ENCODE results near the gene ZNF445.
"Not testable (repeated sequence)": the region's sequence is repeated elsewhere in the genome, so short reads cannot be mapped to it uniquely, and the experiment has no call there.

Gene ZNF445

GRCh38 chr3:44477312-44478030, at the start of gene ZNF445:
ZNF445 (minus strand) TSS chr3:44477670; CDS start chr3:44455549, 22,121 bp downstream.
- peak within 1 kb of the TSS; percentile 92 for H3K27ac Mint-ChIP-seq
- DNase-seq (ENCODE audit: low spot score), result peak; percentile 81
- no peaks in the 10 kb centered on the region for H3K27me3 Mint-ChIP-seq (ENCODE audit: low read depth)
- peaks cover 6% of the 10 kb centered on the region for H3K36me3 Mint-ChIP-seq (ENCODE audit: low read depth)
- peaks cover 18% of the 10 kb centered on the region for H3K4me1 Mint-ChIP-seq (ENCODE audit: low read depth)
- H3K4me3 Mint-ChIP-seq, result peak within 1 kb of the TSS; percentile 97
- H3K9me3 Mint-ChIP-seq, result no peaks in the 10 kb centered on the region

DNA sequence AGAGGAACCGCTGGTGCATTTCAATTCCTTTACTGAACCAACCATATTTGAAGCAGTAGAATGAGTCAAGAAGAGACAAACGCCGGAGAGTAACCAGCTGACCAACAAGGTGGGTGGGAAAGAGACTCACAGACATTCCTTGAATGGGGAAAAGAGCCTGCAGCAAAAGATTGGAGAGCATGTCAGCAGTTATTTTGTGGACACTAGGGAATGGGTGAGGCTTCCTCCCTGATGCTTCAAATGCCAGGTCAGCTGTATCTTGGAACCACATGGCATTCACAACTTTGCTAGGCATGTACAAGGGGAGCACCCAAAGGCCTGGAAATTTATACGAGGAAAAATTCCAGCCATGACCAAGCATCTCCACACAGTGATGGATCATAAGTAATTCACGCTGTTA, 47.6 kb upstream of the ZNF445 start:
- DNase-seq (ENCODE audit: low spot score), result no peak
- H3K27me3 Mint-ChIP-seq (ENCODE audit: low read depth), result peaks cover 10% of the 10 kb centered on the region
- H3K36me3 Mint-ChIP-seq (ENCODE audit: low read depth), result no peaks in the 10 kb centered on the region
- H3K27ac Mint-ChIP-seq, result no peak overlapping the region
- H3K4me3 Mint-ChIP-seq, result no peak overlapping the region
- no peaks in the 10 kb centered on the region for H3K4me1 Mint-ChIP-seq (ENCODE audit: low read depth)
- H3K9me3 Mint-ChIP-seq, result no peaks in the 10 kb centered on the region

GRCh38 chr3:44522494-44522933, 45.0 kb upstream of the ZNF445 start:
- H3K4me3 Mint-ChIP-seq, result no peak overlapping the region
- H3K36me3 Mint-ChIP-seq (ENCODE audit: low read depth), result no peaks in the 10 kb centered on the region
- H3K27me3 Mint-ChIP-seq (ENCODE audit: low read depth), result peaks cover 18% of the 10 kb centered on the region
- peaks cover 5% of the 10 kb centered on the region for H3K4me1 Mint-ChIP-seq (ENCODE audit: low read depth)
- no peak for DNase-seq (ENCODE audit: low spot score)
- no peak overlapping the region for H3K27ac Mint-ChIP-seq
- H3K9me3 Mint-ChIP-seq, result no peaks in the 10 kb centered on the region

- Mint-ChIP-seq H3K4me1 (ENCODE audit: low read depth) (peaks cover 5% of the 10 kb centered on the region), H3K36me3 (ENCODE audit: low read depth) (no peaks in the 10 kb centered on the region), H3K27ac (no peak overlapping the region), H3K27me3 (ENCODE audit: low read depth) (peaks cover 16% of the 10 kb centered on the region), H3K9me3 (no peaks in the 10 kb centered on the region), H3K4me3 (no peak overlapping the region)
- no peak for DNase-seq (ENCODE audit: low spot score)
These were observed 44.3 kb upstream of the ZNF445 start for GRCh38 chr3:44521721-44522120.

- H3K27me3 Mint-ChIP-seq (ENCODE audit: low read depth), result peaks cover 15% of the 10 kb centered on the region
- DNase-seq (ENCODE audit: low spot score), result no peak
- H3K36me3 Mint-ChIP-seq (ENCODE audit: low read depth), result no peaks in the 10 kb centered on the region
- H3K4me3 Mint-ChIP-seq, result no peak overlapping the region
- no peaks in the 10 kb centered on the region for H3K9me3 Mint-ChIP-seq
- H3K27ac Mint-ChIP-seq, result no peak overlapping the region
- H3K4me1 Mint-ChIP-seq (ENCODE audit: low read depth), result peaks cover 5% of the 10 kb centered on the region
These were observed 41.3 kb upstream of the ZNF445 start for GRCh38 chr3:44518782-44519156.

GRCh38 chr3:44516230-44516629, 38.8 kb upstream of the ZNF445 start:
- Mint-ChIP-seq H3K9me3 (no peaks in the 10 kb centered on the region), H3K4me1 (ENCODE audit: low read depth) (peaks cover 12% of the 10 kb centered on the region), H3K36me3 (ENCODE audit: low read depth) (no peaks in the 10 kb centered on the region), H3K4me3 (no peak overlapping the region), H3K27ac (no peak overlapping the region), H3K27me3 (ENCODE audit: low read depth) (peaks cover 11% of the 10 kb centered on the region)
- DNase-seq (ENCODE audit: low spot score), result no peak

GRCh38 chr3:44513513-44513912, 36.0 kb upstream of the ZNF445 start:
- Mint-ChIP-seq H3K9me3 (no peaks in the 10 kb centered on the region), H3K36me3 (ENCODE audit: low read depth) (peaks cover 9% of the 10 kb centered on the region), H3K27ac (no peak overlapping the region), H3K27me3 (ENCODE audit: low read depth) (peaks cover 4% of the 10 kb centered on the region), H3K4me1 (ENCODE audit: low read depth) (peaks cover 22% of the 10 kb centered on the region), H3K4me3 (no peak overlapping the region)
- DNase-seq (ENCODE audit: low spot score), result no peak

- Mint-ChIP-seq H3K4me3 (peak overlapping the region; percentile 94), H3K36me3 (ENCODE audit: low read depth) (peaks cover 29% of the 10 kb centered on the region), H3K4me1 (ENCODE audit: low read depth) (peaks cover 20% of the 10 kb centered on the region), H3K9me3 (peaks cover 11% of the 10 kb centered on the region), H3K27ac (peak overlapping the region; percentile 93), H3K27me3 (ENCODE audit: low read depth) (peaks cover 2% of the 10 kb centered on the region)
- no peak for DNase-seq (ENCODE audit: low spot score)
These were observed 33.7 kb upstream of the ZNF445 start for GRCh38 chr3:44511238-44511566.

DNA sequence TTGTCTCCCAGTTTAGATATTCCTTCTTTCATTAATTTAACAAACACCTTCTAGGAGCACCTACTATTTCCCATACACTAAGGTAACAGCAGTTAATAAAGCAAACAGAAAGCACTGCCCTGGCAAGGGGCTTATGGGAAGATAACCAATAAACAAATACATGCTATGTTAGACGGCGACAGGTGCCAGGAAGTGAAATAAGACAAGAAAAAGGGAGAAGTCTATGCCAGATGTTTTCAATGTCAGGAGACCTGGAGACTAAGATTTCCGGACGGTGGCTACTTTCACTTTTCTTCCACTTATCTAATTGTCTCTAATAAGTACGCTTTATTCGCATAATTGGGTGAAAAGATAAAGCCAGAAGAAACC, 32.5 kb upstream of the ZNF445 start:
- Mint-ChIP-seq H3K4me1 (ENCODE audit: low read depth) (peaks cover 20% of the 10 kb centered on the region), H3K27me3 (ENCODE audit: low read depth) (no peaks in the 10 kb centered on the region), H3K9me3 (peaks cover 23% of the 10 kb centered on the region), H3K27ac (peak overlapping the region; percentile 89), H3K4me3 (peak overlapping the region; percentile 94), H3K36me3 (ENCODE audit: low read depth) (peaks cover 41% of the 10 kb centered on the region)
- no peak for DNase-seq (ENCODE audit: low spot score)

GRCh38 chr3:44509393-44509921, 32.0 kb upstream of the ZNF445 start:
- peaks cover 20% of the 10 kb centered on the region for H3K4me1 Mint-ChIP-seq (ENCODE audit: low read depth)
- no peaks in the 10 kb centered on the region for H3K27me3 Mint-ChIP-seq (ENCODE audit: low read depth)
- peak overlapping the region; percentile 89 for H3K27ac Mint-ChIP-seq
- H3K4me3 Mint-ChIP-seq, result peak overlapping the region; percentile 94
- H3K9me3 Mint-ChIP-seq, result peaks cover 24% of the 10 kb centered on the region
- peak; percentile 5 for DNase-seq (ENCODE audit: low spot score)
- peaks cover 42% of the 10 kb centered on the region for H3K36me3 Mint-ChIP-seq (ENCODE audit: low read depth)

GRCh38 chr3:44506961-44507360, 29.5 kb upstream of the ZNF445 start:
- Mint-ChIP-seq H3K36me3 (ENCODE audit: low read depth) (peaks cover 60% of the 10 kb centered on the region), H3K27ac (no peak overlapping the region), H3K27me3 (ENCODE audit: low read depth) (no peaks in the 10 kb centered on the region), H3K9me3 (peaks cover 41% of the 10 kb centered on the region), H3K4me1 (ENCODE audit: low read depth) (peaks cover 20% of the 10 kb centered on the region), H3K4me3 (no peak overlapping the region)
- no peak for DNase-seq (ENCODE audit: low spot score)

DNA sequence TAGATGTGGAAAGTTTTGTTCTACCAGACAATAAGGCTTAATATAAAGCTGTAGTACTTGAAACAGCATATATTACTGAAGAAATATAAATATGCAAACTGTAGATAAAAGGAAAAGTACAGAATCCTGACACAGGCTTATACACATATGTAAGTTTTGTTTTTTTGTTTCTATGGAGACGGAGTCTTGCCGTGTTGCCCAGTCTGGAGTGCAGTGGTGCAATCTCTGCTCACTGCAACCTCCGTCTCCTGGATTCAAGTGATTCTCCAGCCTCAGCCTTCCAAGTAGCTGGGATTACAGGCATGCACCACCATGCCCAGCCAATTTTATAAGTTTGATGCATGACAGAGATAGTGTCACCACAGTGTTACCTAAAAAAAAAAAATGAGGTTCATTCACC, 29.1 kb upstream of the ZNF445 start:
- H3K27ac Mint-ChIP-seq, result no peak overlapping the region
- peaks cover 64% of the 10 kb centered on the region for H3K36me3 Mint-ChIP-seq (ENCODE audit: low read depth)
- H3K9me3 Mint-ChIP-seq, result peaks cover 45% of the 10 kb centered on the region
- peaks cover 17% of the 10 kb centered on the region for H3K4me1 Mint-ChIP-seq (ENCODE audit: low read depth)
- DNase-seq (ENCODE audit: low spot score), result no peak
- no peak overlapping the region for H3K4me3 Mint-ChIP-seq
- no peaks in the 10 kb centered on the region for H3K27me3 Mint-ChIP-seq (ENCODE audit: low read depth)

- Mint-ChIP-seq H3K4me1 (ENCODE audit: low read depth) (peaks cover 9% of the 10 kb centered on the region), H3K9me3 (peaks cover 63% of the 10 kb centered on the region), H3K36me3 (ENCODE audit: low read depth) (peaks cover 80% of the 10 kb centered on the region), H3K27me3 (ENCODE audit: low read depth) (no peaks in the 10 kb centered on the region), H3K4me3 (no peak overlapping the region), H3K27ac (no peak overlapping the region)
- no peak for DNase-seq (ENCODE audit: low spot score)
These were observed 27.1 kb upstream of the ZNF445 start for GRCh38 chr3:44504566-44504965.

GRCh38 chr3:44503178-44503577, 25.7 kb upstream of the ZNF445 start:
- not testable (repeated sequence) for H3K27me3 Mint-ChIP-seq (ENCODE audit: low read depth); H3K4me1 Mint-ChIP-seq (ENCODE audit: low read depth); DNase-seq (ENCODE audit: low spot score); H3K27ac Mint-ChIP-seq; H3K4me3 Mint-ChIP-seq
- Mint-ChIP-seq H3K36me3 (ENCODE audit: low read depth) (peaks cover 84% of the 10 kb centered on the region), H3K9me3 (peaks cover 71% of the 10 kb centered on the region)

DNA sequence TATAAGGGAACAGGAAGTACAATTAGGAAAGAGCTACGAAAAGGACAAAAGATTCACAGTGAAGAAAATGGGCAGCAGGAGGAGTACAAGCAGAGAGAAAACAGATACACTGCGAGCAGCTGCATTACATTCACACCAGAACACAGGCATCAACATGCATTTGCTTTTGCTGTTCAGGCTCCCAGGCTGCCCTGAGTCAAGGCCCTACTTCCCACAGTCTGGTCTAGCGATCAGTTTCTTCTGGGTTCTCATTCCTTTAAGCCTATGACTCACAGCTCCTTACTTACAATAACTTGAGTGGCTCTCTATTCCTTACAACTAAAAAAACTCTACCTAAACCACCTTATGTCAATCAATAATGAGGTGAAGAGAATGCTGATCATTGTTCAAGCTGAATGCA, 24.5 kb upstream of the ZNF445 start:
- H3K4me1 Mint-ChIP-seq (ENCODE audit: low read depth), result no peaks in the 10 kb centered on the region
- no peaks in the 10 kb centered on the region for H3K27me3 Mint-ChIP-seq (ENCODE audit: low read depth)
- no peak overlapping the region for H3K27ac Mint-ChIP-seq
- H3K9me3 Mint-ChIP-seq, result peaks cover 79% of the 10 kb centered on the region
- peaks cover 82% of the 10 kb centered on the region for H3K36me3 Mint-ChIP-seq (ENCODE audit: low read depth)
- no peak for DNase-seq (ENCODE audit: low spot score)
- H3K4me3 Mint-ChIP-seq, result no peak overlapping the region

Data from T-helper 2 cell treated with Interferon-gamma antibody and Interleukin-4, amounts not matched to agents 5 μg/mL and 100 μg/mL, for 36 hours (primary cell).